ENCODE data around the gene TMEM131L.
"Not testable (repeated sequence)": the region's sequence is repeated elsewhere in the genome, so short reads cannot be mapped to it uniquely, and the experiment has no call there.

Gene TMEM131L

DNA sequence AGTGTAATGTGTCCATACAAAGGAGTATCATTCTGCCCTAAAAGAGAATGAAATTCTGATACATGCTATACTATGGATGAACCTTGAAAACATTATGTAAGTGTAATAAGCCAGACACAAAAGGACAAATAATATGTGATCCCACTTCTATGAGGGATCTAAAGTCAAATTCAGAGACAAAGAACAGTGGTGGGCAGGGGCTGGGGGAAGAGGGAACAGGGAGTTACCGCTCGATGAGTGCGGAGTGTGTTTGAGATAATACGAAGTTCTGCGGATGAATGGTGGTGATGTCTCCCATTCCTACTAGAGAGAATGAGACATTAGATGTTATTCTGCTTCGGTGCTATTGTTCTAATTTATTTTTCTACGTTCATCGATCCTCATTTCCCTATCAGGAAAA lies 171.9 kb downstream of the TMEM131L start:
- no peak for DNase-seq

DNA sequence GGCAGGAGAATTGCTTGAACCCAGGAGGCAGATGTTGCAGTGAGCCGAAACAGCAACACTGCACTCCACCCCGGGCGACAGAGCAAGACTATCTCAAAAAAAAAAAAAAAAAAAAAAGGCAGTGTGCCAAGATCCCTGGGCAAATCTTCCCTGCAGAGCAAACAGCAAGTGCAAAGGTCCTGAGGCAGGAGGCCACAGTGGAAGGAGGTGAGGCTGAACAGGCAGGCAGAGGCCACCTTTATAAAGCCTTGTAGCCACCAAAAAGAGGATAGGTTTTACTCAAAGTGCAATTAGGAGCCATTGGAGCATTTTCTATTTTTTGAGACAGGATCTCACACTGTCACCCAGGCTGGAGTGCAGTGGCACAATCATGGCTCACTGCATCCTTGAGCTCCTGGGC lies 172.8 kb downstream of the TMEM131L start:
- no peak for DNase-seq

DNA sequence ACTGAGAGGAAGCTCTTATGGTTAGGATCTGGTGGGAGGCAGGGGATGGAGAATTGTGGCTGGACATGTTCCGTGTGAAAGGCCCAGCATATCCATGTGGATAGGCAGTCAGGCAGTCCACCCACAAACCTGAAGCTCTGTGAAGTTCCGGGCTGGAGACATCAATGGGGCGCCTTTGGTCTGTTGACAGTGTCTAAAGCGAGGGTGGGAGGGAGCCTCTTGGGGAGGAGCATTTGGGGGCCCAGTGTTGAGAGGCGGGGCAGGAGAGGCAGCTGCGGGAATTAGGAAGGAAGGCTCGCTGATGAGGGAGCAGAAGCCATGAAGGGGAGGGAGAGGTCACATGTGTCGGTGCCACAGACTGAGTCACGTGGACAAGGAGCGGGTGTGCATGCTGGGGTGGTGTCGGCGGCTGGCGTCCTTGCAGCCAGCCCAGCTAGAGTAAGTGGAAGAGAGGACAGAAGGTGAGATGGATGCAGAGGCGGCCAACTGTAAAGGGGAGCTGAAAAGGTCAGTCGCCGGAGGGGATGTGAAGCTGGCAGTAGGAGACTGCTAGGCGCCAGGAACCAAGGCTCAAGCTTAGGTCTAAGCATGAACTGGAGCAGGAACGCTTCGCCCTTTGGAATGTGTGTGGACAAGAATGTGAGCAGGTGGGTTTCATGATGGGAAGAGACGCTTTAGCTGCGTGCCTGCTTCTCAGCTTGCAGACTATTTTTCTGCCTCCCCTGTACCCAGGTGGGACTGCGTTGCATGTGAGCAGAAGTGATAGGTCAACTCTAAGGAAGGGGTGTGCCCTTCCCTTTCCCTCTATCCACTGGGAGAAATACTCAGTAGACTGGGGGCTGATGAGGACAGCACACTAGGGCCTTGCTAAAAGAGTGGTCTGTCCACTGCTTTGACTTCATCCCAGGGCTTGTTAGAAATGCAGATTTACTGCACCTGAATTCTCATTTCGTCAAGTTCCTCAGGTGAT lies 174.0 kb downstream of the TMEM131L start:
- DNase-seq, result no peak

DNA sequence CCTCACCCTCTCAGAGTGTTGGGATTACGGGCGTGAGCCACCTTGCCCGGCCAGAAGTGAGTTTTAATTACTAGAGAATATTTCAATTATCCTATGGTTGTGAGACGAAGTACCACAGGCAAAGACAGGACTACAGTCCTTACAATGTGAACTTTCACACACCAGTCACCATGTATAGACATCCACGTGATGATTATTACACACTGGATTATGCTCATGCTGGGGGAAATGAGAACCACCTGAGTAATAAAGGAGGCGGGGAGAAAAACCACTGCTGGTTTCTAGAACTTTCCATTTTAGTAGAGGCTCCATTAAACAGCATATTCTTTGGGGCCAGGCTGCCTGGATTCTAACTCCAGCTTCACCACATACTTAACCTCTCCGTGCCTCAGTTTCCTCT lies 175.4 kb downstream of the TMEM131L start:
- DNase-seq, result no peak

DNA sequence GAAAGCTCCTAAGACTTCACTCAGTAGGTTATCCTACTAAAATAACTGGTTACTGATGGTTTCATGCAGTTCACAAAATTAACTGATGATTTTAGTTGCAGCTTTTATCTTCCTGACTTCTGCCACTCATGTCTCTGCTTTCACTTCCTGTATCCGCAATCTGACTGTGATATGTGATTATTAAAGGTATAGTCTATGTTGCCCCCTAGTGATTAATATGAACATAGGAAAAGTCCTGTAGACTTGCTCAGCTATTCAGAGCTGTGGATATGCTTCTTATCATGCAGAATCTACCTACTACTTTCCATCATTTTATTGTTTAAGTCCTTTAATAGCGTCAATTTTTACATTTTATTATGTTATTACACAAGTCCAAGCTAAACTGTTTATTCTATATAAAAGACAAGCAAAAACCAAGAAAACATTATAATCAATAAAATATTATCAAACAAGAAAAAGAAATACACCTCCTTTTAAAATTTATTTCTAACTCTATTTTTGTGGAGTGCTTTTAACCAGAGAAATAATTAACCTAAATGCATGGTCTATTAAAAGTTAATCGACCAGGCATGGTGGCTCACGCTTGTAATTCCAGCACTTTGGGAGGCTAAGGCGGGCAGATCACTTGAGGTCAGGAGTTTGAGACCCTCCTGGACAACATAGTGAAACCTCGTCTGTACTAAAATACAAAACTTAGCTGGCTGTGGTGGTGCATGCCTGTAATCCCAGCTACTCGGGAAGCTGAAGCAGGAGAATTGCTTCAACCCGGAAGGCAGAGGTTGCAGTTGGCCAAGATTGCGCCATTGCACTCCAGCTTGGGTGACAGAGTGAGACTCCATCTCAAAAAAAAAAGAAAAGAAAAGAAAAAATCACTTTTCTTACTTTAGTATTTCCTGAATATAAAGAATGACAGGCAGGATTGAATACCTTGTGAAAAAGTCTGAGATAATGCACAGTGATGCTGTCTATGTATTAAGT lies 177.5 kb downstream of the TMEM131L start:
- no peak for DNase-seq

DNA sequence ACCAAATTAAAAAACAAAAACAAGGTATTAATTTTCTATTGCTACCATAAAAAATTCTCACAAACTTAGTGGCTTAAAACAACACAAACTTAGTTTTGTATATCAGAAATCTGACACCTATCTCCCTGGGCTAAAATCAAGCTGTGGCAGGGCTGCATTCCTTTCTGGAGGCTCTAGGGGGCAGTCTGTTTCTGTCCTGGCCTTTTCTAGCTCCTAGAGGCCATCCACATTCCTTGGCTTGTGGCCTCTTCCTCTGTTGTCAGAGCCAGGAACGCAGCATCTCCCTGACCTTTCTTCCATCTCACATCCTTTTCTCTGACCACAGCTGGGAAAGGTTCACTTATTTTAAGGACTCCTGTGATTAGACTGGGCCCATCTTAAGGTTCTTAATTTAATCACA lies 179.0 kb downstream of the TMEM131L start:
- no peak for DNase-seq

DNA sequence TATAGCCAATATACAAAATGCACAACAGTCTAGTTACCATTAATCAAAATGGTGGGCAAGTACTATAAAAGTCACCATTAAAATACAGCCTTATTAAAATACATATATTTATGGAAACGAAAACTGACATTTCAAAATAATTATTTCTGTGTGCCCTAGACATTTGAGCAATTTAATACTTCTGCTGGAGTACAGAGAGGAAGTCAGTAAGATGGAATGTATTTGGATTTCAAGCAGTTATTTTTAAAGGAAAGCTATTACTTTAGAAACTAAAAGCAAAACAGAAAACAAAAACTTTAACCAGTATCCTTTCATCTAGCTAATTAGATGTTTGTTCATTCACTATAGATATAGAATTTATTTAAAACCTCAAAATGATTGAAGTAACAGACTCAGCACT lies 180.1 kb downstream of the TMEM131L start:
- no peak for DNase-seq

DNA sequence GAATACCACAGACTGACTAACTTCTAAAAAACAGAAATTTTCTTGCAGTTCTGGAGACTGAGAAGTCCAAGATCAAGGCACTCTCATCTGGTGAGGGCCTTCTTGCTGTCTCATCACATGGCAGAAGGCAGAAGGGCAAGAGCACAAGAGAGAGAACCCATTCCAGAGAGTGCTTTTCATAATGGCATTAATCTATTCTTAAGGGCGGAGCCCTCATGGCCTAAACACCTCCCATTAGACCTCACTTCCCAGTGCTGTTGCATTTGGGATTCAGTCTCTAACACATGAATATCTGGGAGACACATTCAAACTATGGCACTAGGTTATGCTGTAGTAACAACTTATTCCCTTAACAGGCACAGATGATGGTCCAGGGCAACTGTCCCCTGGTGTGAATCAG lies 180.8 kb downstream of the TMEM131L start:
- no peak for DNase-seq

DNA sequence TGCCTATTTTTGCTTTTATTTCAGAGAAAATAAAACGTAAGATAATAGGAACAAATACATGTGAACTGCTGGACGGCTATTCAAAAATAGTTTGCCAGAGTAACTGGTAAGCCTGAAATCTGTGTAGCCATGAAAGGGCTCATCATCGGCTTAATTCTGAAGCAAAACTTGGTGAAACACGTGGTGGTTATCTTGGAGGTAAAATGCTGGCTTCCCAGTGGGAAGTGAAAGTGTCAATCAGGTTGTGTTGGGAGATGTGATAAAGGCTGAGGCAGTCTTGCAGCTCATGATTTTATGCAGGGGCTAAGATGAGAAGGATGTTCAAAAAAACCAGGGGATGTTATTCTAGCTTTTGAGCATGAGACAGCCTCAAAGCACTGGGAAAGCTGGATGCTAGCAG lies 181.8 kb downstream of the TMEM131L start:
- no peak for DNase-seq

DNA sequence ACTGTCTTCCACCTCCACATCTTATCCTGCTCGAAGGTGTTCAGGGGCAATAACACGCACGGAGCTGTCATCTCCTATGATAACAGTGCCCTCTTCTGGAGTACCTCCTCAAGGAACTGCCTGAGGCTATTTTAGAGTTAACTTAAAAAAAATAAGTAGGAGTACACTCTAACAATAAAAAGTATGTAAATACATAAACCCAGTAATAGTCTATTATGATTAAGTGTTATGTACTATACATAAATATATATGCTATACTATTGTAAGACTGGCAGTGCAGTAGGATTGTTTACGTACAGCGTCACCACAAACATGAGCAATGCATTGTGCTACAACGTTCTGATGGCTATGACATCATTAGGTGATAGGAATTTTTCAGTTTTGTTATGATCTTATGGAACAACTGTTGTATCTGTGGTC lies 183.4 kb downstream of the TMEM131L start:
- no peak for DNase-seq

DNA sequence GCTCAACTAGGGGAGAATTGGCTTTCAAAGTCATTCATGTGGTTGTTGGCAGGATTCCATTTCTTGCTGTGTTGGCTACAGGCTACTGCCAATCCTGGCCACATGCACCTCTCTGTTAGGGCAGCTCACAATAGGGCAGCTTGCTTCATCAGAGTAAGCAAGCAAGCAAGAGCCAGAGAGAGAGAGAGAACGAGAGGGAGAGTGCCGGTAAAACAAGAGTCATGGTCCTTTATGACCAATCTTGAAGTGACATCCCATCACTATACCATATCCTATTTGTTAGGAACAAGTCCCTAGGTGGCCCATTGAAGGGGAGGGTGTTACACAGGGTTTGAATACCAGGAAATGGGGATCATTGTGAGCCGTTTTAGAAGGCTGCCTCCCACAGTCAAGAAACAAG lies 185.0 kb downstream of the TMEM131L start:
- no peak for DNase-seq

DNA sequence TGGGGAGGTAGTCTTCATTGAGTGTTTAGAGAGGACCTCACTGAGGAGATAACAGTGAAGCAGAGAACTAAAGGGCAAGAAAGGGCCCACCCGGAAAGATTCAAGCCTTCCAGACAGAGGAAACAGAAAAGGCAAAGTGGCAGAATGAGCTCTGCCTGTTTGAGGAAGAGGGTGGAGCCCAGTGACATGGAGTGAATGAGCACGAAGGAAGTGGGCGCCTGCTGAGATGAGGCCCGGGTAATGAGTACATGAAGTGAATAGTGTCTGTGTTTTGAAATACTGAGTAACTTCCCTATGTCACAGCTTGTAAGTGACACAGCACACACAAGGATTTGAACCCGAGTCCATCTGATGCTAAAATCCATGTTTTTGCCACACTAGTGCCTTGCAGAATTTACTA lies 185.4 kb downstream of the TMEM131L start:
- DNase-seq, result peak; percentile 35

DNA sequence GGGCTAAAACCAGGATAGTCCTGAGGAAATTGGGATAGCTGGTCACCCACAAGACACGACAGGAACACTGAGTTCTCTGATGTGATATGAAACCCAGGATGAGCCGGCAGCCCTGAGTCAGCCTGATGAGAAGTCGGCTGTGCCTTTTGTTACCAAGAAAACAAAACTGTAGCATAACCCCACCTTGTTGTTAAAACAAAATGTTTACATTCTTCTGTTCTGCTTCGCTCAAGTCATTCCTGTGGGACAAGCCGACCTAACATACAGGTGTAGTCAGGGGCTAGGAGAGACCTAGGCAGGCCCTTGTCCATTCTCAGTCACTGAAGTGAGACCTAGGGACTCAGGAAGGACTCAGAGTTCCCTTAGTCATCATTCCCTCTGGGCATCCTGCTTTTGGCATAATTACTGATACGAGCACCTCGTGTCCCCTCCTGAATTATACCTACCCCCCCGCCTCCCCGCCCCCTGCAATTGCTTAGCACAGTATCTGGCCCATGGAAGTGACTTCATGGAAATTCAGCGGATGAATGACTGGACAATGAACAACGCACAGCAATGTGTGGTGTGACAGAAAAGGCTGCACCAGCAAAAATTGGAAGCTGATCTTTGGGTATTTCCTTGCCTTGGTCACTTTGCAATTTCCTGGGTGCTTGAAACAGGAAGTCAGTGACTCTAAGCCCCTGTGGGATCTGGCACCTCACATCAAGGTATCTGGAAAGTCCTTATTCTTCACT lies 186.1 kb downstream of the TMEM131L start:
- DNase-seq, result no peak

DNA sequence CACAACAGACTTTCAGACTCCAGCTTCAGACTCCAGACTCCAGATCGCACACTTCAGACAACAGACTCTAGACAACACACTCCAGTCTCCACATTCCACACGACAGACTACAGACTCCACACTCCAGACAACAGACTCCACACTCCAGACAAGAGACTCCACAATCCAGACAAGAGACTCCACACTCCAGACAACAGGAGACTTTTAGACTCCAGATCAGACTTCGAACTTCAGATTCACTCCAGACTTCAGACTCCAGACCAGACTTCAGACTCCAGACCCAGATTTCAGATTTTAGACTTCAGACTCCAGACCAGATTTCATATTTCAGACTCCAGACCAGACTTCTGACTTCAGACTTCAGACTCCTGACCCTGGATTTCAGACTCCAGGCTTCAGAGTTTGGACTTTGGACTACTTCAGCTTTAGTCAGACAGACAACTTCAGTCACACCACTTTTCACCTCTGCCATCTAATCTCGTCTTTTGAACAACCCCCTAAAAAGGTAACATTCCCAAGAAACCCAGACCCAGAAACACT lies 188.9 kb downstream of the TMEM131L start:
- DNase-seq, result no peak

DNA sequence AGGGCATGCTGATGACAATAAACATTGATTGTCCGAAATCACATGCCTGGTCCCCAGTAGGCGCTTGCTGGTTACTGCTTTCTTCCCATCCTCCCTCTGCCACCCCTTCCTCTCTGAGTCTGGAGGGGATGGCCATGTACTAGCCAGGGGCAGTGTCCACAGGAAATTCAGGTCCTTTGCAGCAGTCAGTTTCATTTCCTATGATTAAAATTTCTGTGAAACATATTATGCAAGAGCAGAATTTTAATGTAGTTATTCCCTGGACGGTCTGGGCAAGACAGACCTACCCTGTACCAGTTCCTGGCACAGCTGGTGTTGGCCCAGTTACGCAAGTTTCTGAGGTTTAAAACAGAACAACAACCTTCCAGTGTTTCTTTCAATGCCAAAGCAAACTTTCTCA lies 189.8 kb downstream of the TMEM131L start:
- no peak for DNase-seq

DNA sequence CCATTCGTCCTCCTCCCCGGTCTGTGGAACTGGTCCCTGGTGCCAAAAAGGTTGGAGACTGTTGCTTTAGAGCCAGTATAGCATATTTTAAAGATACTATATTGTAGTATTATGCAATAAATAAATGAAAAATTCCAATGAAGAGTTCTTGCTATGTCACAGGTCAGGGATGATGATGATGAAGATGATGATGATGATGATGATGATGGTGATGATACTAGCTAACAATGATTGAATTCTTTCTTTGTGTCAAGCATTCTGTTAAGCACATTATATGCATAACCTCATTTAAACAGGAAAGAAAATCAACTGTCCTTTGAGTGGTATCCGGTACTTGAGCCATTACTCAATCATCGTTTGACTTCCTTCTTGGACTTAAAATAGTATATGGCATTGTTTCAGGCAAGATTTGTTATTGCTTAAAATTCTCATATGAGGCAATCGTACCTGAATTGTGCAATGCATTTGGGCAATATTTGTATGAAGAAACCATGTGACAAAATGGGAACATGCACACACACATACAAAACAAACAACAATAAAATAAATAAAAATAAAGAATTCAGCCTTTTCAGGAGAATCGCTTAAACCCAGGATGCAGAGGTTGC lies 195.2 kb downstream of the TMEM131L start:
- no peak for DNase-seq

DNA sequence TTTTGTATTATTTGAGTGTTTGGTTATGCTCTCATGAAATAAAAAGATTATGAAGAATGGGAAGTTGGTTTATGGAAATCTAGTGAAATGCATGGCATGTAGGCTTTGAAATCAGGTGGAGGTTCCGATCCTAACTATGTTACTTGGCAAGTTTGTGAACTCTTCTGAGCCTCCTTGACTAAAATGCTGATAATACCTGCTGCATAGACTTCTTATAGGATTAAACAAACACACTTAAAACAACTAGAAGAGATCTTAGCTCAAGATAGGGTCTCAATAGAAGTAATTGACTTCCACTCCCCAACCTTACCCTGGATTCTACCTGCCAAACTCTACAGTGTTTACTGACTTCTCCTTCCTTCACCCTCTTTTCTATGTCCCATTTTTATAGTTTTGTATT lies 195.7 kb downstream of the TMEM131L start:
- no peak for DNase-seq

DNA sequence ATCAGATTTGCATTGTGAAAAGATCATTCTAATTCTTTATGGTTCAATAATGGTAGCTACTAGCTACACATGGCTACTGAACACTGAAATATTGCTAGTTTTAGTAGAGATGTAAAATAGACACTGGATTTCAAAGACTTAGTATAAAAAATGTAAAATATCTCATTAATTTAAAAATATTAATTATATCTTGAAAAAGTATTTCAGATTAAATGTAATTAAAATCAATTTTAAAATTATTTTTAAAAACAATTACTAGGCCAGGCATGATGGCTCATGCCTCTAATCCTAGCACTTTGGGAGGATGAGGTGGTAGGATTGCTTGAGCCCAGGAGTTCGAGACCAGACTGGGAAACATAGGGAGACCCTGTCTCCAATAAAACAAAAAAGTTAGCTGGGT lies 197.5 kb downstream of the TMEM131L start:
- no peak for DNase-seq

DNA sequence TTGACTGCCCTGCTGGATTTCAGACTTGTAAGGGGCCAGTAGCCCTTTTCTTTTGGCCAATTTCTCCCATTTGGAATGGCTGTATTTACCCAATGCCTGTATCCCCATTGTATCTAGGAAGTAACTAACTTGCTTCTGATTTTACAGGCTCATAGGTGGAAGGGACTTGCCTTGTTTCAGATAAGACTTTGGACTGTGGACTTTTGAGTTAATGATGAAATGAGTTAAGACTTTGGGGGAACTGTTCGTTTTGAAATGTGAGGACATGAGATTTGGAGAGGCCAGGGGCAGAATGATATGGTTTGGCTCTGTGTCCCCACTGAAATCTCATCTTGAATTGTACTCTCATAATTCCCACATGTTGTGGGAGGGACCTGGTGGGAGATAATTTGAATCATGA lies 200.3 kb downstream of the TMEM131L start:
- DNase-seq, result not testable (repeated sequence)

DNA sequence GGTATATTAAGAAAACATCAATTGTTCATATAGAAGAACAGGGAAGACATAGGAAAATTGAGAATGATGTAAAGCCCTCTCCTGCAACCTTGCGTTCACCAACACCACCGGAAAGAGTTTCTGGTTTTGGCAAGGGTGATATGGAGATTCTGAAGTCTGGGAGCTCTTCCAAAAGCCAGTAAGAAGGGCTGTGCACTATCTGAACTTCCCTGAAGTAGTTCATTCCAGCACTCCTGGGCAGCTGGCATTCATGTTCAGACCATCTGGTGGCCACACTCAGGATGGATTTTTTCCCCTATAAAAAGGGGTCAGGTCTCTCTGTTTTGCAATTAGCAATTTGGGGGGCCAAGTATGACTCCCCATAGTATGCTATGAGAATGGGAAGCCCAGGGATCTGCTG lies 202.5 kb downstream of the TMEM131L start:
- DNase-seq, result no peak

DNA sequence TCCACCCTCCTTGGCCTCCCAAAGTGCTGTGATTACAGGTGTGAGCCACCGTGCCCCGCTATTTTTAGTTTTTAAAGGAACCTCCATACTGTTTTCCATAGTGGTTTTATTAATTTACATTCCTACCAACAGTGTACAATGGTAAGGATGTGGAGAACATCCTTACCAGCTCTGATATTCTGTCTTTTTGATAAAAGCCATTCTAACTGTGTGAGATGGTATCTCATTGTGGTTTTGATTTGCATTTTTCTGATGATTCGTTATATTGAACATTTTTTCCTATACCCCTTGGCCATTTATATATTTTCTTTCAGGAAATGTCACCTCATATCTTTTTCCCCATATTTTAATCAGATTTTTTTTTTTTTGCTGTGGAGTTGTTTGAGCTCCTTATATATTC lies 203.7 kb downstream of the TMEM131L start:
- no peak for DNase-seq

DNA sequence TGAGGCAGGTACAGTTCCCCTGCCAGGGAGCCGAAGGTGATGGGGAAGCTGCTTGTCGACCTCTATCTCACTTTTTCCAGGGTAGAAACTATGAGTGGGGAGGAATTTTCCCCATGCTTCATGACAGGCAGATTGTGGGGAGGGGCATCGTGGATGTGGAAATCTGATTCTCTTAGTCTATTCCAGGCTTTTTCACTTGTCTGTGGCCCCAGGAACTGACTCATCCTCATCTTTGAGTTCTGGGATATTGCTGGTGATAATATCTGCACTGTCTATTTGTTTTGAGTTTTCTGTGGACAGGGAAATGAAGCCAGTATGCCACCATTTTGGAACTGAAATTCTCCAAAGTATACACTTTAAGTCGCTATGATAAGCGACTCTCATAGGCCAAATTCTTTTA lies 210.3 kb downstream of the TMEM131L start:
- DNase-seq, result no peak

Measured in activated T-cell treated with anti-CD3 and anti-CD28 coated beads for 4 hours (primary cell).